HG03135 (cell line): ENCODE data around the gene FAHD2B.
"Not testable (repeated sequence)": the region's sequence is repeated elsewhere in the genome, so short reads cannot be mapped to it uniquely, and the experiment has no call there.

Source experiments
- ATAC-seq: cut with Tn5 transposase; IDR thresholded peaks from one replicate; pipeline ENCODE4 v1.9.1; 2021; ENCODE audit warnings: mild to moderate bottlenecking, moderate library complexity; ENCODE audit not compliant: unreplicated experiment

FAHD2B gene

DNA sequence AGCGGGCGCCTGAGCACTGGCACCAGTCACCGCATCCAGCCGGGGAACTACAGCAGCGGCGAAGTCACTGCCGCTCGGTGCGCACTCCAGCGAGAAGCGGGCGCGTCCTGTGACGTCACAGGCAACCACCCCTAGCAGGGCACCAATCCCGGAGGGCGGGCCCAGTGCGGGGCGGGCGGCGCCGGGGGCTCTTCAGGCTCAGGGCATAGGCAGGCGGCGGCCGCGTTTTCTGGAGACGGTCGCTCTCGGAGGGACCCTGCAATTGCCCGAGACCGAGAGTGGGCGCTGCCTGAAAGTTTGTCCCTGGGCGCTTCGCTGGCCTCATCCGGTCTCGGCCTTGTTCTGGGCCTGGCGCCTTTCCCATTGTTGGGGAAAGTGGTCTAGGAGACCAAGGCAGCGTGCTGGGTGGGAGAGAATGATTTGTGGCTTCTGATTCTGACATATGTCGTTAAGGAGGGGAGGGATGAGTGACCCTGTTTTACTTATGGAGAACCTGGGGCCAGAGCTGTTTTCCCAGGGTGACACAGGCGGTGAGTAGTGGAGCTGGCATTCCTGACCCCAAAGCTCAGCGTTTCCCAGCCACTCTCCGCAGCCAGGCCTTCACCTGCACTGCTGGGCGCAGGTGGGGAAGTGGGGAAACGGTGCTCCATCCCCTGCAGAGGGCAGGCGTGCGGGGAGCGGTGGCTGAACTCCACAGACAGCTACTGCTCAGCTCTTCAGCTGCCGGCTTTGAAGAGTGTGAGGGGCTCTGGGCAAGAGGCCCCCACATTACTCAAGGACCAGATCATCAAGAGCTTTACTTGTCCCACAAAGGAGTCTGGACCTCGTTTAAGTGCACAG lies at the start of gene FAHD2B:
Gene FAHD2B, minus strand, starts transcription at position 111 of the 840 bp plus-strand sequence. CDS start 3,176 bp downstream, outside the sequence.
- peak; percentile 84 for ATAC-seq

DNA sequence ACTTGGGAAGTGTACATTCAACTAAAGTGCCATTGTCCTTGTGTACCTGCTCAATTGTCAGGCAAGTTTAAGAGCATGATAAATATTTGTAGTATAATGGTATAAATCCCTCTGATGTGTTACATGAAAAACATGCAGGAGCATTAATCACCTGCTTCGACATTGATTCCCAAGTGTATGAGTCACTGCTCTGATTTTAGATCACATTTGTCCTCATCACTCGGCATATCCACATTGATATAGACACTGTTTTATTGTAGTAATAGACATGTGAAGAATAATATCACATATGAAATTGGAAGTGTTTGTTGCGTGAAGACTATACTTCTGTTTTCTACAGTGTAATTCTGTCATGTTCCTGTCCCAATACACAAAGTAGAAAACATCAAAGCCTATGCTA lies 49.3 kb upstream of the FAHD2B start:
- ATAC-seq = not testable (repeated sequence)

GRCh38 chr2:97129090-97129489 lies 34.4 kb upstream of the FAHD2B start:
- not testable (repeated sequence) for ATAC-seq

- not testable (repeated sequence) for ATAC-seq
These were observed 19.2 kb upstream of the FAHD2B start for GRCh38 chr2:97113882-97114255.

DNA sequence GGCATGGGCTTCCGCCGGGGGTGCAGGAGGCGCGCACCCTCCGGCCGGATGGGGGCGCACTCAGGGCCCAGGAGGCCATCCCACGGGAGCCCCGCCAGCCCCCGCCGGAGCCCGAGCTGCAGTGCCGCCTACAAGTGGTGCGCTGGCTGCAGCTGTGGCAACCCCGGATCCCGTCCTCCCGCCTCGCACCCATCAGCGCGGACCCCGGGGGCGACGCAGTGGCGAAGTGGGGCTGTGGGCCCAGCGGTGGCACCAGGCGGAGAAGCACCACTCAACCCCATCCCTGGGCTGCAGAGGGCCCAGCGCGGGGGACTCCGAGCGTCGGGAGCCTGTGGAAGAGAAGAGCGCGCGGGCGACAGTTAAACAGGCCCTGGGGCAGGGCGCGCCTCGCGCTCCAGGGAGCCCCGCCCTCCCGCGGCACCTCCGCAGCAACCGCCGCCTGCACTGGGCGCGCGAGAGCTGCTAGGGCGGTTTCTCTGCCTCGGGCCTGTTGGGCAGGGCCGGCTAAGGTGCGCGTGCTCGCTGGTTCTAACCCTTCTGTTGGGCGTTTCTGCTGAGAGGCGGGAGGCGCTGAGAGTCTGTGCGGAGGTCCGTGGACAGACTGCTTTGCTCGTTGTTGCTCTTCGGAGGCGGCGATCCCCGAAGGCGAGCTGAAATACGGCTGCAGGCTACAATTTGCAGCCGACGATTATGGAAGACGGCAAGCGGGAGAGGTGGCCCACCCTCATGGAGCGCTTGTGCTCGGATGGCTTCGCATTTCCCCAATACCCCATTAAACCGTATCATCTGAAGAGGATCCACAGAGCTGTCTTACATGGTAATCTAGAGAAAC lies 18.6 kb upstream of the FAHD2B start, which contains the start of gene ANKRD36:
Gene ANKRD36, plus strand, starts transcription at position 104 of the 832 bp plus-strand sequence. Its CDS starts 587 bp downstream, at position 691.
- peak; percentile 92 for ATAC-seq

GRCh38 chr2:97112320-97113049 lies 17.8 kb upstream of the FAHD2B start:
- ATAC-seq = peak; percentile 49

- not testable (repeated sequence) for ATAC-seq
These were observed 16.6 kb upstream of the FAHD2B start for GRCh38 chr2:97111246-97111645.

GRCh38 chr2:97106878-97107277 lies 12.2 kb upstream of the FAHD2B start:
- ATAC-seq = not testable (repeated sequence)

GRCh38 chr2:97098786-97099372 lies 4.2 kb upstream of the FAHD2B start:
- not testable (repeated sequence) for ATAC-seq

DNA sequence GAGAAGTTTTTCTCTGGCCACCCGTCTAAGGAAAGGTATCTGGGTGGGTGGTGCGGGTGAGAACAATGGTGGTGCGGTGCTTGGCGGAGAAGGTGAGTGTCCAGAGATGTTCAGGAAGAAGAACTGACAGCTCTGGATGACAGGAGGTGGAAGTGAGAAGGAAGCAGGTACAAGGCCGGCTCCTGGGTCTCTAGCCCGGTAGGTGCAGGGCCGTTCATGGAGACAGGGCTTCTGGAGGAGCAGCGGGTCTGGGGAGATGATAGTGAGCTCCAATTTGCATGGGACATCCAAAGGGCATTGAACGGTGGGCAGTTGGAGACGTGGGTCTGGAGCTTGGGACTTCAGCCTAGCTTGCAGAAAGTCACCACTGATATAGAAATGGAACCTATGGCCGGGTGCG lies 979 bp upstream of the FAHD2B start:
- ATAC-seq = no peak

- ATAC-seq = not testable (repeated sequence)
These were observed 505 bp downstream of the FAHD2B start for GRCh38 chr2:97093983-97094771.

DNA sequence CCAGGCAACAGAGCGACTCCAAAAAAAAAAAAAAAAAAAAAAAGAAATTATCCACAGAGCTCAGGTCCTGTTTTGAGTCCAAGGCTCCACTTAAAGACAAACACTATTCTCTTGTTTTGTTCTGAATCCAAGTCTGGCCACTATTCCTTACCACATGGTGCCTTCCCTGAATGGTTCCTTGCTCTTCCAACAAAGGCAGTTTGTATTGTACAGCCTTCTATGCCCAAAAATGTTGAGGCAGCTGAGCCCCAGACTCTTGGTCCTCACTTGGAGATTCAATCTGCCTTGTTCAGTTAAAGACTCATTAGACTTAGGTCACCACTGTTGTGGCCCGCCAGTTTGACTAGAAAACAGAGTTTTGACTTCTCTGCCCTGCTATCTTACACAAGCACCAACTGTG lies 1.7 kb downstream of the FAHD2B start:
- ATAC-seq = not testable (repeated sequence)

DNA sequence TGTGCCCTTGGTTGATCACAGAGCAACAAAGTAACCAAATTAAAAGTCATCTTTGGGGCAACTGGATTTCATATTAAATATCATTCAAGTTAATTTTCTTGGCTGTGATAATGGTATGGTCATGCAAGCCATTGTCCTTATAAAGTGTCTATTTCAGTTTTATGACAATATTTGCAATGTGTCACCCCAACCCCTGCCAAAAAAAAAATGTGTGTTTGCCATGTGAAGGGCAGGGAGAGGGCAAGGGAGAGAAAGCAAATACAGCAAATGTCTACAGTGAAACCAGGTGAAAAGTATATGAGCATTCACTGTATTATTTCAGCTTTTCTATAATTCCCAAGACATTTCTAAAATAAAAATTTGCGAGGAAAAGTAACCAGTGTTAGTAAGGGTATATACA lies 6.0 kb downstream of the FAHD2B start:
- not testable (repeated sequence) for ATAC-seq

- ATAC-seq = not testable (repeated sequence)
These were observed 9.6 kb downstream of the FAHD2B start for GRCh38 chr2:97085093-97085492.

- not testable (repeated sequence) for ATAC-seq
These were observed 11.2 kb downstream of the FAHD2B start for GRCh38 chr2:97083516-97083915.

- ATAC-seq = not testable (repeated sequence)
These were observed 12.5 kb downstream of the FAHD2B start for GRCh38 chr2:97082206-97082605.

GRCh38 chr2:97080855-97081254 lies 13.8 kb downstream of the FAHD2B start:
- ATAC-seq = not testable (repeated sequence)

GRCh38 chr2:97077213-97077612 lies 17.5 kb downstream of the FAHD2B start:
- ATAC-seq = not testable (repeated sequence)

GRCh38 chr2:97070915-97071314 lies 23.8 kb downstream of the FAHD2B start:
- not testable (repeated sequence) for ATAC-seq

DNA sequence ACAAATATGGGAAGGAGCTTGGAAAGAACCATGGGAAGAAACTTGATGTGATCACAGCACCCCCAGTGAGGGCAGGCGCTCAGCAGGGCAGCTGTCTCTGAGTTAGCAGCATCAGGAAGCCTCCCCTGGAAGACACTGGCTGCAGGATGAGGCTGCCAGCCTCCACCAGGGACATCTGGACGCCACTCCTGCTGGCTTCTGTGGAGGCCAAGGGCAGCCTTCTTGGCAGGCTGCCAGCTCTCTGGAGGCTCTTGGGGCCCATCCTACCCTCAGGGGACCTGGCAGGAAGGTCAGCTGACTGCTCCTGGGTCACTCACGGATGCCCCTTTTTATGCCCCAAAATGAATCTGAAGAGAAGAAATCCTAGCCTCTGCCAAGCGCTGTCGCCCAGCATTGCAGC lies 26.0 kb downstream of the FAHD2B start:
- not testable (repeated sequence) for ATAC-seq
